PC-3 (cell line): Measurements from ENCODE around the gene ZCCHC24. TPM values are rescaled to one million over a fixed set of nuclear protein-coding genes. Genes with fewer than 3 reads are reported as not detected.

ENCODE experiments used
- ATAC-seq: fragments of 200-7000 bp; cut with Tn5 transposase; 2 replicates; pipeline ENCODE4 v1.9.1; 2020; ENCODE audit warnings: mild to moderate bottlenecking, moderate library complexity
- BruUV-seq: library from RNA; stranded (reverse); fragments of 400-500 nt; replicated peaks from 2 replicates; lab custom pipeline; 2021; lab: Mats Ljungman, UMichigan
- CTCF ChIA-PET: fragments of 300-600 bp; sonication (Branson Sonifier 250); formaldehyde crosslinking; loops from one replicate; lab custom pipeline; 2022; ENCODE audit warnings: antibody characterized with exemption; lab: Charles Lee
- POLR2A ChIA-PET: fragments of 300-600 bp; sonication (Branson Sonifier 250); formaldehyde crosslinking; loops from one replicate; lab custom pipeline; 2022; ENCODE audit warnings: antibody characterized with exemption; ENCODE audit not compliant: unreplicated experiment; lab: Charles Lee
- DNase-seq: peaks from one replicate; pipeline ENCODE4 v3.0.0-alpha.2; 2015
- H2AFZ ChIP-seq: fragments of 300-600 bp; sonication (generic); 2 replicates; pipeline ENCODE4 v1.6.0; 2016; ENCODE audit warnings: antibody characterized with exemption, low read length
- H3F3A ChIP-seq: fragments of 300-600 bp; sonication (generic); one replicate; pipeline ENCODE4 v1.6.0; 2017; ENCODE audit warnings: antibody characterized with exemption, low read length, control low read depth, mild to moderate bottlenecking; ENCODE audit not compliant: unreplicated experiment
- H3K27ac ChIP-seq: fragments of 300-600 bp; sonication (generic); 2 replicates; pipeline ENCODE4 v1.5.1; 2016; ENCODE audit warnings: mild to moderate bottlenecking, low read length
- H3K27me3 ChIP-seq: fragments of 300-600 bp; sonication (generic); 2 replicates; pipeline ENCODE4 v1.6.1; 2016; ENCODE audit warnings: low read length, mixed read lengths
- H3K36me3 ChIP-seq: fragments of 300-600 bp; sonication (generic); 2 replicates; pipeline ENCODE4 v1.6.1; 2016; ENCODE audit warnings: low read depth, mixed run types, low read length, mixed read lengths
- H3K4me1 ChIP-seq: fragments of 300-600 bp; sonication (generic); 2 replicates; pipeline ENCODE4 v1.5.1; 2016; ENCODE audit warnings: low read length; ENCODE audit not compliant: insufficient read depth
- H3K4me2 ChIP-seq: fragments of 300-600 bp; sonication (generic); 2 replicates; pipeline ENCODE4 v1.6.0; 2016; ENCODE audit warnings: low read length
- H3K4me3 ChIP-seq: fragments of 300-600 bp; sonication (generic); 2 replicates; pipeline ENCODE4 v1.5.1; 2016; ENCODE audit warnings: mild to moderate bottlenecking, low read length, mixed read lengths
- H3K79me2 ChIP-seq: fragments of 300-600 bp; sonication (generic); 2 replicates; pipeline ENCODE4 v1.6.1; 2017; ENCODE audit warnings: low read length, mixed read lengths
- H3K9ac ChIP-seq: fragments of 300-600 bp; sonication (generic); 2 replicates; pipeline ENCODE4 v1.6.0; 2016; ENCODE audit warnings: mild to moderate bottlenecking, low read length
- H3K9me2 ChIP-seq: fragments of 300-600 bp; sonication (generic); replicated peaks from 2 replicates; pipeline ENCODE4 v1.6.1; 2016; ENCODE audit warnings: mixed run types, low read length, mixed read lengths
- H3K9me3 ChIP-seq: fragments of 300-600 bp; sonication (generic); 2 replicates; pipeline ENCODE4 v1.6.1; 2016; ENCODE audit warnings: low read length, mixed read lengths
- H4K20me1 ChIP-seq: fragments of 300-600 bp; sonication (generic); 2 replicates; pipeline ENCODE4 v1.6.1; 2016; ENCODE audit warnings: low read length, mixed read lengths
- CTCF ChIP-seq: fragments of 300-600 bp; sonication (generic); conservative IDR thresholded peaks from 2 replicates; pipeline ENCODE4 v1.5.1; 2017; ENCODE audit warnings: antibody characterized with exemption, low read depth, mild to moderate bottlenecking, low read length
- EZH2 ChIP-seq: fragments of 300-600 bp; sonication (generic); IDR thresholded peaks from one replicate; pipeline ENCODE4 v1.6.1; 2017; ENCODE audit warnings: antibody characterized with exemption, mild to moderate bottlenecking, low read length; ENCODE audit not compliant: unreplicated experiment
- EZH2phosphoT487 ChIP-seq: fragments of 300-600 bp; sonication (generic); IDR thresholded peaks from 2 replicates; pipeline ENCODE4 v1.6.1; 2018; ENCODE audit warnings: mild to moderate bottlenecking, antibody characterized with exemption, low read length, borderline replicate concordance
- intact Hi-C: fragments of 100-400 bp; cut with micrococcal nuclease; formaldehyde crosslinking; loops from 2 replicates; pipeline ENCODE4 v1.9.0; 2023
- total RNA-seq: library from RNA; depleted of rRNA; stranded (reverse); fragments of >200 nt; gene quantifications from 2 replicates; pipeline ENCODE4 v1.2.3, GENCODE V29; 2014

ZCCHC24 gene
- total RNA-seq, 1 experiment from 2014 or later = 32.9 TPM

- H3K79me2 ChIP-seq = peaks cover 82% of the 10 kb centered on the region
- ChIA-PET CTCF (interaction anchor here (0.5 to 1.5 kb wide), 4 partner anchors 33 to 64 kb away, joined by 3 to 10 read pairs (median 3); no protein-coding TSS in a partner anchor), POLR2A (interaction anchor here (0.7 kb wide), 1 partner anchor 23 kb away, joined by 3 read pairs; no protein-coding TSS in a partner anchor)
- peak; percentile 2; the same call in 1 of the 2 replicates for ATAC-seq
- no peak overlapping the region for H2AFZ ChIP-seq
- no peak overlapping the region for H3K4me3 ChIP-seq
- H3K27ac ChIP-seq = peak overlapping the region; percentile 82
- no peak for TF ChIP-seq EZH2
- TF ChIP-seq EZH2phosphoT487 = no peak
- TF ChIP-seq CTCF = peak; percentile 96
- H3K27me3 ChIP-seq = no peaks in the 10 kb centered on the region
- H3K9me2 ChIP-seq = no peaks in the 10 kb centered on the region
- H3F3A ChIP-seq = peaks cover 8% of the 10 kb centered on the region
- peak overlapping the region; percentile 61 for H3K4me2 ChIP-seq
- no peak overlapping the region for H3K9ac ChIP-seq
- intact Hi-C loops = no loop called here
- peaks cover 13% of the 10 kb centered on the region; the same call in 1 of the 2 replicates for H4K20me1 ChIP-seq
- no peaks in the 10 kb centered on the region for H3K36me3 ChIP-seq
- H3K4me1 ChIP-seq = peaks cover 81% of the 10 kb centered on the region
- peak; percentile 64 for DNase-seq
- no peaks in the 10 kb centered on the region for H3K9me3 ChIP-seq
- no TSS peak for BruUV-seq
Measured at GRCh38 chr10:79438021-79438698, 7.3 kb downstream of the ZCCHC24 start.

GRCh38 chr10:79437111-79437814 is 8.2 kb downstream of the ZCCHC24 start:
- Histone ChIP-seq H3K79me2 (peaks cover 73% of the 10 kb centered on the region), H3K27ac (peak overlapping the region; percentile 82)
- peak; percentile 99 for DNase-seq

More at GRCh38 chr10:79437111-79437814, 8.2 kb downstream of the ZCCHC24 start:
- Histone ChIP-seq H3K36me3 (no peaks in the 10 kb centered on the region), H3K4me2 (peak overlapping the region; percentile 61), H4K20me1 (peaks cover 11% of the 10 kb centered on the region; the same call in 1 of the 2 replicates), H3K4me1 (peaks cover 78% of the 10 kb centered on the region), H3K9ac (peak overlapping the region; percentile 75; the same call in 1 of the 2 replicates), H3K27me3 (no peaks in the 10 kb centered on the region), H3K9me3 (no peaks in the 10 kb centered on the region), H3F3A (peaks cover 8% of the 10 kb centered on the region), H2AFZ (no peak overlapping the region), H3K4me3 (no peak overlapping the region), H3K9me2 (no peaks in the 10 kb centered on the region)
- TF ChIP-seq EZH2 (no peak), CTCF (no peak), EZH2phosphoT487 (no peak)
- ChIA-PET CTCF (interaction anchor here (0.5 to 0.8 kb wide), 2 partner anchors 9 to 30 kb away, joined by 3 to 7 read pairs; no protein-coding TSS in a partner anchor), POLR2A (interaction anchor here (0.7 kb wide), 1 partner anchor 14 kb away, joined by 3 read pairs; no protein-coding TSS in a partner anchor)
- intact Hi-C loops = no loop called here
- no TSS peak for BruUV-seq
- ATAC-seq = peak; percentile 19
